CD4-positive, alpha-beta memory T cell (primary cell): ENCODE measurements around the gene SPATA45. TPM values are rescaled to one million over a fixed set of nuclear protein-coding genes. Genes with fewer than 3 reads are reported as not detected.

Experiments
- CTCF ChIA-PET: fragments of 350-600 bp; sonication (Branson Sonifier 250); formaldehyde crosslinking; loops from one replicate; lab custom pipeline; 2021; ENCODE audit warnings: inconsistent platforms; ENCODE audit not compliant: partially characterized antibody; lab: Charles Lee
- POLR2A ChIA-PET: fragments of 350-600 bp; sonication (Branson Sonifier 250); formaldehyde crosslinking; loops from one replicate; lab custom pipeline; 2021; ENCODE audit not compliant: partially characterized antibody; lab: Charles Lee
- DNase-seq, 5 donors: peaks; one replicate each; pipeline versions ENCODE4 v3.0.0 to v3.0.0-alpha.2; 2020 to 2022; ENCODE audit warnings: mixed read lengths in 1 of 5
- H3K27ac ChIP-seq: one replicate; pipeline ENCODE4 v1.7.0; 2013; ENCODE audit warnings: low read depth, low read length
- H3K27me3 ChIP-seq: 2 replicates; pipeline ENCODE4 v1.7.0; 2013; ENCODE audit warnings: mild to moderate bottlenecking, low read length, moderate library complexity; ENCODE audit not compliant: insufficient read depth
- H3K36me3 ChIP-seq: 2 replicates; pipeline ENCODE4 v1.7.0; 2013; ENCODE audit warnings: mild to moderate bottlenecking, low read length, moderate library complexity; ENCODE audit not compliant: insufficient read depth
- H3K4me1 ChIP-seq: 2 replicates; pipeline ENCODE4 v1.7.0; 2013; ENCODE audit warnings: mild to moderate bottlenecking, low read length, moderate library complexity; ENCODE audit not compliant: insufficient read depth
- H3K4me3 ChIP-seq, 2 donors: one replicate each; pipeline ENCODE4 v1.7.0; 2013; ENCODE audit warnings: low read length in 2 of 2, mild to moderate bottlenecking in 1 of 2
- H3K9me3 ChIP-seq, 2 donors: one replicate each; pipeline ENCODE4 v1.7.0; 2013; ENCODE audit warnings: low read length in 2 of 2, control low read depth in 1 of 2; ENCODE audit not compliant: control insufficient read depth in 1 of 2
- H3K27ac Mint-ChIP-seq, 7 donors: one replicate each; pipeline ENCODE4 v1.8.0; 2020 to 2021; ENCODE audit warnings: mixed read lengths in 7 of 7, mild to moderate bottlenecking in 6 of 7, inconsistent platforms in 3 of 7, moderate library complexity in 3 of 7
- H3K27me3 Mint-ChIP-seq, 2 donors: one replicate each; pipeline ENCODE4 v1.8.0; 2020 to 2021; ENCODE audit warnings: mixed read lengths in 2 of 2
- H3K36me3 Mint-ChIP-seq, 2 donors: one replicate each; pipeline ENCODE4 v1.8.0; 2020 to 2021; ENCODE audit warnings: mixed read lengths in 2 of 2, inconsistent platforms in 1 of 2, mild to moderate bottlenecking in 1 of 2
- H3K4me1 Mint-ChIP-seq, 4 donors: one replicate each; pipeline ENCODE4 v1.8.0; 2020 to 2021; ENCODE audit warnings: mixed read lengths in 4 of 4, mild to moderate bottlenecking in 1 of 4
- H3K4me3 Mint-ChIP-seq, 8 donors: one replicate each; pipeline ENCODE4 v1.8.0; 2020 to 2021; ENCODE audit warnings: mixed read lengths in 8 of 8, mild to moderate bottlenecking in 7 of 8, moderate library complexity in 6 of 8, inconsistent platforms in 3 of 8
- H3K9me3 Mint-ChIP-seq, 8 donors: one replicate each; pipeline ENCODE4 v1.8.0; 2020 to 2021; ENCODE audit warnings: mixed read lengths in 8 of 8, mild to moderate bottlenecking in 5 of 8, inconsistent platforms in 3 of 8, moderate library complexity in 1 of 8
- intact Hi-C: fragments of 100-400 bp; cut with micrococcal nuclease; formaldehyde crosslinking; loops from one replicate; pipeline ENCODE4 v1.15.1; 2023
- polyA plus RNA-seq, 2 donors: library from polyadenylated mRNA; unstranded; fragments of 300-500 nt; fragmentation: Illumina TruSeq; gene quantifications; one replicate each; pipeline ENCODE4 v1.2.3, GENCODE V29; 2021
- total RNA-seq, 2 experiments: library from RNA; stranded (reverse); gene quantifications; one replicate each; pipeline ENCODE4 v1.2.3, GENCODE V29; 2021

Gene SPATA45
- total RNA-seq, result not detected
- polyA plus RNA-seq, result not detected

- Mint-ChIP-seq H3K27me3 (no peaks in the 10 kb centered on the region), H3K36me3 (no peaks in the 10 kb centered on the region), H3K27ac (peak within 1 kb of the TSS in 1 of 7 donors; percentile 79), H3K4me1 (no peaks in the 10 kb centered on the region), H3K9me3 (peaks cover 0 to 11% (median 0%) of the 10 kb centered on the region in 8 donors), H3K4me3 (no peak within 1 kb of the TSS)
- intact Hi-C loops, result no loop called here
- Histone ChIP-seq H3K27ac (no peak within 1 kb of the TSS), H3K27me3 (no peaks in the 10 kb centered on the region), H3K9me3 (no peaks in the 10 kb centered on the region), H3K4me1 (no peaks in the 10 kb centered on the region), H3K36me3 (no peaks in the 10 kb centered on the region), H3K4me3 (no peak within 1 kb of the TSS)
- CTCF ChIA-PET, result interaction anchor here (0.9 kb wide), 1 partner anchor 28 kb away, joined by 3 read pairs; no protein-coding TSS in a partner anchor
- POLR2A ChIA-PET, result no interaction called here
- DNase-seq, result no peak
Observed at GRCh38 chr1:212847549-212847948, at the start of gene SPATA45. Gene SPATA45, minus strand, starts transcription at chr1:212847649. Its CDS starts 11,500 bp downstream, at chr1:212836149.

GRCh38 chr1:212892108-212892507 lies 44.7 kb upstream of the SPATA45 start:
- intact Hi-C loops, result no loop called here
- no peaks in the 10 kb centered on the region for H3K4me1 Mint-ChIP-seq
- no peak for DNase-seq
- peaks cover 78% of the 10 kb centered on the region in 2 donors for H3K36me3 Mint-ChIP-seq
- H3K27ac ChIP-seq, result no peak overlapping the region
- no peaks in the 10 kb centered on the region for H3K4me1 ChIP-seq
- no peaks in the 10 kb centered on the region for H3K9me3 Mint-ChIP-seq
- no peaks in the 10 kb centered on the region for H3K27me3 ChIP-seq
- peaks cover 49% of the 10 kb centered on the region for H3K36me3 ChIP-seq
- no peaks in the 10 kb centered on the region for H3K27me3 Mint-ChIP-seq
- ChIA-PET POLR2A (interaction anchor here (0.6 kb wide), 1 partner anchor 34 kb away, joined by 4 read pairs; the partner anchor contains the start of gene FLVCR1), CTCF (no interaction called here)
- no peak overlapping the region for H3K27ac Mint-ChIP-seq
- no peaks in the 10 kb centered on the region for H3K9me3 ChIP-seq
- H3K4me3 Mint-ChIP-seq, result no peak overlapping the region
- no peak overlapping the region for H3K4me3 ChIP-seq

- Histone ChIP-seq H3K9me3 (no peaks in the 10 kb centered on the region), H3K4me1 (no peaks in the 10 kb centered on the region), H3K4me3 (no peak overlapping the region), H3K27me3 (no peaks in the 10 kb centered on the region), H3K27ac (no peak overlapping the region), H3K36me3 (peaks cover 13% of the 10 kb centered on the region)
- Mint-ChIP-seq H3K27me3 (no peaks in the 10 kb centered on the region), H3K9me3 (no peaks in the 10 kb centered on the region), H3K4me1 (no peaks in the 10 kb centered on the region), H3K36me3 (peaks cover 41 to 45% of the 10 kb centered on the region in 2 donors), H3K4me3 (no peak overlapping the region), H3K27ac (no peak overlapping the region)
- ChIA-PET POLR2A (no interaction called here), CTCF (no interaction called here)
- intact Hi-C loops, result loop anchor here (5.0 kb wide), 1 partner anchor 67 kb away; no protein-coding TSS in a partner anchor
- DNase-seq, result no peak
Observed at GRCh38 chr1:212884592-212884991, 37.1 kb upstream of the SPATA45 start.

GRCh38 chr1:212879947-212880690 lies 32.7 kb upstream of the SPATA45 start:
- POLR2A ChIA-PET, result no interaction called here

GRCh38 chr1:212878418-212878817 lies 31.0 kb upstream of the SPATA45 start:
- peaks cover 10% of the 10 kb centered on the region for H3K36me3 ChIP-seq
- Mint-ChIP-seq H3K9me3 (no peaks in the 10 kb centered on the region), H3K27ac (no peak overlapping the region), H3K4me1 (no peaks in the 10 kb centered on the region), H3K27me3 (no peaks in the 10 kb centered on the region), H3K36me3 (peaks cover 37 to 43% of the 10 kb centered on the region in 2 donors), H3K4me3 (no peak overlapping the region)
- POLR2A ChIA-PET, result interaction anchor here (0.6 kb wide), 1 partner anchor 1197 kb away, joined by 3 read pairs; no protein-coding TSS in a partner anchor
- intact Hi-C loops, result no loop called here
- no peaks in the 10 kb centered on the region for H3K9me3 ChIP-seq
- H3K4me3 ChIP-seq, result no peak overlapping the region
- CTCF ChIA-PET, result interaction anchor here (0.5 kb wide), 1 partner anchor 37 kb away, joined by 3 read pairs; no protein-coding TSS in a partner anchor
- no peak for DNase-seq
- no peaks in the 10 kb centered on the region for H3K4me1 ChIP-seq
- no peaks in the 10 kb centered on the region for H3K27me3 ChIP-seq
- no peak overlapping the region for H3K27ac ChIP-seq

More at GRCh38 chr1:212879947-212880690, 32.7 kb upstream of the SPATA45 start:
- H3K36me3 ChIP-seq, result peaks cover 4% of the 10 kb centered on the region
- CTCF ChIA-PET, result no interaction called here
- no peak overlapping the region for H3K27ac ChIP-seq
- no peaks in the 10 kb centered on the region for H3K4me1 Mint-ChIP-seq
- no peak overlapping the region for H3K4me3 ChIP-seq
- H3K27ac Mint-ChIP-seq, result peak overlapping the region in 1 of 7 donors; percentile 55
- no peaks in the 10 kb centered on the region for H3K27me3 ChIP-seq
- intact Hi-C loops, result loop anchor here (5.0 kb wide), 1 partner anchor 63 kb away; no protein-coding TSS in a partner anchor
- no peaks in the 10 kb centered on the region for H3K27me3 Mint-ChIP-seq
- no peaks in the 10 kb centered on the region for H3K4me1 ChIP-seq
- no peaks in the 10 kb centered on the region for H3K9me3 Mint-ChIP-seq
- peaks cover 38 to 42% of the 10 kb centered on the region in 2 donors for H3K36me3 Mint-ChIP-seq
- no peaks in the 10 kb centered on the region for H3K9me3 ChIP-seq
- no peak overlapping the region for H3K4me3 Mint-ChIP-seq
- DNase-seq, result no peak

GRCh38 chr1:212873518-212873917 lies 26.1 kb upstream of the SPATA45 start:
- DNase-seq, result no peak
- peaks cover 0 to 2% (median 0%) of the 10 kb centered on the region in 4 donors for H3K4me1 Mint-ChIP-seq
- H3K27me3 Mint-ChIP-seq, result no peaks in the 10 kb centered on the region
- Histone ChIP-seq H3K27ac (no peak overlapping the region), H3K4me1 (no peaks in the 10 kb centered on the region), H3K4me3 (no peak overlapping the region), H3K36me3 (peaks cover 12% of the 10 kb centered on the region), H3K9me3 (no peaks in the 10 kb centered on the region), H3K27me3 (no peaks in the 10 kb centered on the region)
- H3K4me3 Mint-ChIP-seq, result no peak overlapping the region
- POLR2A ChIA-PET, result no interaction called here
- peak overlapping the region in 1 of 7 donors; percentile 36 for H3K27ac Mint-ChIP-seq
- CTCF ChIA-PET, result no interaction called here
- intact Hi-C loops, result no loop called here
- H3K9me3 Mint-ChIP-seq, result no peaks in the 10 kb centered on the region
- H3K36me3 Mint-ChIP-seq, result peaks cover 33 to 34% of the 10 kb centered on the region in 2 donors

- Mint-ChIP-seq H3K27ac (no peak overlapping the region), H3K36me3 (peaks cover 31 to 32% of the 10 kb centered on the region in 2 donors), H3K4me1 (peaks cover 0 to 2% (median 0%) of the 10 kb centered on the region in 4 donors), H3K4me3 (no peak overlapping the region), H3K9me3 (no peaks in the 10 kb centered on the region), H3K27me3 (no peaks in the 10 kb centered on the region)
- no peak overlapping the region for H3K27ac ChIP-seq
- H3K9me3 ChIP-seq, result no peaks in the 10 kb centered on the region
- peaks cover 12% of the 10 kb centered on the region for H3K36me3 ChIP-seq
- ChIA-PET POLR2A (no interaction called here), CTCF (no interaction called here)
- no peak for DNase-seq
- H3K4me3 ChIP-seq, result no peak overlapping the region
- no peaks in the 10 kb centered on the region for H3K27me3 ChIP-seq
- no peaks in the 10 kb centered on the region for H3K4me1 ChIP-seq
- intact Hi-C loops, result no loop called here
Observed at GRCh38 chr1:212871976-212872375, 24.5 kb upstream of the SPATA45 start.
